Measurements from ENCODE around the gene MT3.

DNA sequence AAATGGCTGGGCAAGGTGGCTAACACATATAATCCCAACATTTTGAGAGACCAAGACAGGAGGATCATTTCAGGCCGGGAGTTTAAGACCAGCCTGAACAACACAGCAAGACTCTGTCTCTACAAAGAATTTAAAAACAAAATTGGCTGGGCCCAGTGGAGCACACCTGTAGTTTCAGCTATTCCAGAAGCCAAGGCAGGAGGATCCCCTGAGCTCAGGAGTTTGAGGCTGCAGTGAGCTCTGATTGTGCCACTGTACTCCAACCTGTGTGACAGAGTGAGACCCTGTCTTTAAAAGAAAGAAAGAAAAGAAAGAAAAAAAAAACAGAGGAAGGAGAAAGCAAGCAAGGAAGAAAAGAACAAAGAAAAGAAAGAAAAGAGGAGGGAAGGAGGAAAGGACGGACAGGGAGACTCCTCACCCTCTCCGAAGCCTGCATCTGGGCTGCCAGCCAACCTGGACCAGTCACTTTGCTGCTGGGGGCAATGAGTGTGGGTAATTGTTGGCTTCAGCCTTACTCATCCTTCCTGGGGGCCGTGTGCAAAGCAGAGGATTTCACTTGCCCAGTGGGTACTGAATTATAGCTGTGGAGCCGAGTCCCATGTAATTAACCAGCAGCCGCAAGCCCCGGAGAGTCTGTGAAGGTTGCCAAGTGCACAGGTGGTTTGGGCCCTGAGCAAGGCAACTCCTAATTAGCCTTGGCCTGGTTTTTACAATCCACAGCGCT, 31.1 kb upstream of the MT3 start:
- TF ChIP-seq, protein P1, sequence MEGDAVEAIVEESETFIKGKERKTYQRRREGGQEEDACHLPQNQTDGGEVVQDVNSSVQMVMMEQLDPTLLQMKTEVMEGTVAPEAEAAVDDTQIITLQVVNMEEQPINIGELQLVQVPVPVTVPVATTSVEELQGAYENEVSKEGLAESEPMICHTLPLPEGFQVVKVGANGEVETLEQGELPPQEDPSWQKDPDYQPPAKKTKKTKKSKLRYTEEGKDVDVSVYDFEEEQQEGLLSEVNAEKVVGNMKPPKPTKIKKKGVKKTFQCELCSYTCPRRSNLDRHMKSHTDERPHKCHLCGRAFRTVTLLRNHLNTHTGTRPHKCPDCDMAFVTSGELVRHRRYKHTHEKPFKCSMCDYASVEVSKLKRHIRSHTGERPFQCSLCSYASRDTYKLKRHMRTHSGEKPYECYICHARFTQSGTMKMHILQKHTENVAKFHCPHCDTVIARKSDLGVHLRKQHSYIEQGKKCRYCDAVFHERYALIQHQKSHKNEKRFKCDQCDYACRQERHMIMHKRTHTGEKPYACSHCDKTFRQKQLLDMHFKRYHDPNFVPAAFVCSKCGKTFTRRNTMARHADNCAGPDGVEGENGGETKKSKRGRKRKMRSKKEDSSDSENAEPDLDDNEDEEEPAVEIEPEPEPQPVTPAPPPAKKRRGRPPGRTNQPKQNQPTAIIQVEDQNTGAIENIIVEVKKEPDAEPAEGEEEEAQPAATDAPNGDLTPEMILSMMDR (IDR thresholded peaks at IDR 0.05) = no peak
- no peak for TF ChIP-seq POLR2AphosphoS5 (IDR thresholded peaks at IDR 0.05)

All from gastroesophageal sphincter (tissue), 3 donors.